Measurements from ENCODE around the gene SKI.
"Not testable (repeated sequence)": the region's sequence is repeated elsewhere in the genome, so short reads cannot be mapped to it uniquely, and the experiment has no call there.

The SKI gene

GRCh38 chr1:2313651-2314261, 85.6 kb downstream of the SKI start:
- DNase-seq: no peak

DNA sequence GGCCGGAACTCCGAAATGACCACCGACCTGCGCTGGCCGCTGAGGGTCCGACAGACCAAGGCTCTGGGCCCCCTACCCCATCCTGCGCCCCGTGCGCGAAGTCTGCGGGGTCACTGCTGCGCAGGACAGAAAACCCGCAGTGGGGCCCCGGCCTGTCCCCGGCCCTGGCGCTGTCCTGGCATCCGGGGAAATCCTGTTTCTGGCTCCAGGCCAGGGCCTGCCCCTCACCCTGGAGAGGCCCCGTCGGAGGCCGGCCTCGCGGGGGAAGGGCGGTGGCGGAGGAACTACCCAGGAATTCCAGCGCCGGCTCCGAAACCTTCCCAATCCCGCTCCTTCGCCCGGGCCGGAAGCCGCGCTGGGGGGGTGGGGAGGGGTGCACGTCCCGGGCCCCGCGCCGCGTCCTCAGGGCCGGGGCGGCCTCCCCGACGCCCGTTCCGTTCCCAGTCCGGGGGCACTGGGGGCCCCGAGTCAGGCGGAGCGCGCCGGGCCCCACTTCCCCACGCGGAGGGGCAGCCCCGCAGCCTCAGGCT, 86.2 kb downstream of the SKI start:
- peak; percentile 26 for DNase-seq

DNA sequence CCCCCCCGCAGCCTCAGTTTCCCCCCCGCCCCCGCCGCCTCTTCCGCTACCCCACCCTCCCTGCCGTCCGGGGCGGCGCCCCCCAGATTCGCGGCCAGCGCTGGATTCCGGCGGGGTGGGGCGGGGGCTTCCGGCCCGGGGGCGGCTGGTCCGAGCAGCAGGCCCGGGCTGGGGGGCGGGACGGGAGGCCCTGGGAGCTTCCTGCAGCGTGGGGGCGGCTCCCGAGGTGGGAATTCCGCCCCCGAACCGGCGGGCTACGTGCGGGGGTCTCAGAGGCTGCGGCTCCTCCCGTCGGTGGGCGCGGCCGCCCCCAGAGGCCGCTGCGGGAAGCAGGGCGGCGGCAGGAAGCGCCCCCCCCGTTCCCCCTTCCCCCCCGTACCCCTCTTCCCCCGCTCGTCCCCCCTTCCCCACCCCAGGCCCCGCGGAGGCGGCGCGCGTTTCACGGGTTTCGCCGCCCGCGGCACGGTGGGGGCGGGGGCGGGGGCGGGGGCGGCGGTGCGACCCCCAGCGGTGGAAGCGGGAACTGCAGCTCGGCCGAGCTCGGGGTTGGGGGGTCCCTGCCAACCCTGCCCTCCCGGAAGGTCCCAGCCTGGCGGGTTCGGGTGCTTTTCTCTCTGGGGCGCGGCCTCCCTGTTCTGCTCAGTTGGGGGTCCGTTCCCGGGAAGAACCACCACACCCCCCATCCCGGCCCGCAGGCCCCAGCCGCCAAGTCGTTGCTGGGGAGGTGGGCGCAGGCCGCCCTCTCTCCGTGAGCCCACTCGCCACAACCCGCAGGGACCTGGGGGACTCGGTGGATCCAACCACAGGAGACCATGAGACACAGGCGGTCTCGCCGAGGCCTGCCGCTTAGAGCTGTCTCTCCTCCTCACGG, 86.9 kb downstream of the SKI start:
- DNase-seq: no peak

DNA sequence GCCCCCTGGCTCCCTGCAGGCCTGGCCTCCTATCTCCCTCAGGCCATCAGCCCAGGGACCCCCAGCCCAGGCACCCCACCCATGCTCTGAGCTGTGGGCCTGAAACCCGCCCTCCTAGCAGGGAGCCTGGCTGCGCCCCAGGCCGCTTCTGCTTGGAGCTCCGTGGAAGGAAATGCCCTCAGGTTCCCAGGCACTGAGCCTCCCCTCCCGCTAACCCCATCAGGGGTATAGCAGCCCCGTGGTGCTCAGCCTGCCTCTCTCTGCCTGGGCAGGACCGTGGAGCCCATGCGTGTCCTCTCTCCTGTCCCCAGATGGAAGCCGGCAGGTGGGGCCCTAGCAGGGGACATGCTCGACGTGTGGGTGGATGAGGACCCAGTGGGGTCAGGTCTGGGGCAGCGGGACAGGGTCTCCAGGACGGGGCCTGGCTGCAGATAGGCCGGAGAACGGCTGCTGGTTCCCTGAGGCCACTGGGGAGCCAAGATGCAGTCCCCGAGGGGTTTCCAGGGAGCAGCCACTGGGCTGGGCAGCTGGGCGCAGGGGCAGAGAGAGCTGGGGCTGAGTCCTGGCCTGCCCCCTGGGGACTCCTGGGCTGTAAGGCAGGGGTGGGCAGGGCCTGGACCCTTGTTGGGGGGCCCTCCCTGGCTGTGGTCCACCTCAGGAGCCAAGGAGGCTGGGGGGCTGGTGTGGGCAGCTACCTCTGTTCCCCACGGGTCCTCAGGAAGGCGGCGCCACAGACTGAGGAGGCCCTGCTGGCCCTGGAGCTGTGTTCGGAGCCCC, 87.7 kb downstream of the SKI start:
- DNase-seq: no peak

DNA sequence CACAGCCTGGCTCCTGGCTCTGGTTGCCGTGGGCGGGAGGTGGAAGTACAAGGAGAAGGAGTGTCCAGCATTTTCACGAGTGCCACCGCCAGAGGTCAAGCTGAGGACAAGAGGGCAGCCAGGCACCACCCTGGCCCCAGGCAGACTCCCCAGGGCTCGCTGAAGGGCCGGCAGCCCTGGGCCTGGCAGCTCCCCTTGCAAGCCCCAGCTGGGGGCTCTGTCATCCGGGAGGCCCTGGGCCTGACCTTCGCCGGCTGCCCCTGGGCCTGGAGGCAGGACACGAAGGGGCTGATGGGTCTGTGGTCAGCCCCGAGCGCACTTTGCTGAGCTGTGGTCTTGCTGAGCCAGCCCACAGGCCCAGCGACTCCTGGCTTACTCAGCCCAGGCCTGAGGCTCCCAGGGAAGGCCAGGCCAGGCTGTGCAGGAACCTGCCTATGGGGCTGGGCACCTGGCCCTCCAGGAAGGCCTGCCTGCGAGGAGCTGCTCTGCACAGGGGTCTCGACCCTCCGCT, 88.4 kb downstream of the SKI start:
- DNase-seq: no peak

GRCh38 chr1:2317230-2318065, 89.3 kb downstream of the SKI start:
- DNase-seq: no peak

DNA sequence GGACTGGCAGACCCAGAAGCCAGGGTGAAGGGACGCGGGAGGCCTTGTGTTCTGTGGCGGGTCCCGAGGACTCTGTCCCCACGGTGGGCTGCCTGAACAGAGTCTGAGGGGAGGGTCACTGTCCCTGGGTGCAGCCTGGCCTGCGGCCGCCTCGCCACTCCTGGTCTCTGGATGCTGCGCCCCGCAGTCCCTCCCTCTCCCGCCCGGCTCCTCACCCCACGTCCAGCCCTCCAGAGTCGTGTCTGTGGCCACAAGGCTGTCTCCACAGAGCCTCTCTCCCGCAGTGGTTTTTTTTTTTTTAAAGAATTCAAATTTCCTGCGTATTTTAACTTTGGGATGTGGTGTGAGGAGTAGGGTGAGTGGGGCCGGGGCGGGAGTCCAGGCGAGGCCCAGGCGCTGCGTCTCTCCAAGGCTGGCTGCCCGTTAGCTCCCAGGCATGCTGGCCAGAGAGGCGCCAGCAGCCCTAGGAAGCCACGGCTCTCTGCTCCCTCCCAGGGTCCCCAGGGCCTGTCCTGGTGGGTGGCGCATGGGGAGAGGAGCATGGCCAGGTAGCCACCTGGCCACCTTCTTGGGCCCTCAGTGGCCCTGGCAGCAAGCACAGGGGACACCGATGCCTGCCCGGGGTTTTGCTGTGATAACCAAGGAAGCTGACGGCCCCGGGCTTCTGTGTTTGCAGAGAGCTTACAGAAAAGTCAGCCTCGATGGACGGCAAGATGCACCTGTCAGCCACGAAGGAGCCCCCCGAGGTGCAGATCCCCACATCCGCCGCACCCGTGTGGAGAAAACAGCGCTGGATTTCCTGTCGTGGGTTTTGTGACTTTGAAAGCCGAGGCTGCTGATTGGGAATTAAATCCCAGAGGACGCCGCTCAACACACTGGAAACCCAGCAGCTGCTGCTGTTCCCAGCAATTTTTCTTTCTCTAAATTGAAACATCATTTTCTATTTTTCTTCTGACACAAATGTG, 90.5 kb downstream of the SKI start:
- no peak for DNase-seq

DNA sequence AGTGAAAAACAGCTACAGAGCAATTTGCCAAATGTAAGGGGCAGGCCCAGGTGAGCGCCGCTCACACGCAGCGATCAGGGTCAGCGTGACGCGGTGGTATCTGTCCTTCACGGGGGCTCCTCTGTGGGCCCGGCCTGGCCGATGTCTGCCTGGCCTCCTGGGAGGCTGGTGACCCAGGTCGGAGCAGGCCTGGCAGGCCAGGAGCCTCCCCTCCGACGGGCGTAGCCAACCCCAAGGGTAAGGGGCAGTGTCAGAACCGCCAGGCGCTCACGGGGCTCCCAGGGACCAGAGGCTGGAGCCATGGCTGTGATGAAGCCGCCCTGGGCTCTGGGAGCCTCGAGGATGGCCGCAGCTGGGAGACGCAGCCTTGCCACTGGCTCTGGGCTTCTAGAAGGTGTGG, 91.2 kb downstream of the SKI start:
- DNase-seq: no peak

GRCh38 chr1:2320006-2320405, 91.9 kb downstream of the SKI start:
- DNase-seq: no peak

DNA sequence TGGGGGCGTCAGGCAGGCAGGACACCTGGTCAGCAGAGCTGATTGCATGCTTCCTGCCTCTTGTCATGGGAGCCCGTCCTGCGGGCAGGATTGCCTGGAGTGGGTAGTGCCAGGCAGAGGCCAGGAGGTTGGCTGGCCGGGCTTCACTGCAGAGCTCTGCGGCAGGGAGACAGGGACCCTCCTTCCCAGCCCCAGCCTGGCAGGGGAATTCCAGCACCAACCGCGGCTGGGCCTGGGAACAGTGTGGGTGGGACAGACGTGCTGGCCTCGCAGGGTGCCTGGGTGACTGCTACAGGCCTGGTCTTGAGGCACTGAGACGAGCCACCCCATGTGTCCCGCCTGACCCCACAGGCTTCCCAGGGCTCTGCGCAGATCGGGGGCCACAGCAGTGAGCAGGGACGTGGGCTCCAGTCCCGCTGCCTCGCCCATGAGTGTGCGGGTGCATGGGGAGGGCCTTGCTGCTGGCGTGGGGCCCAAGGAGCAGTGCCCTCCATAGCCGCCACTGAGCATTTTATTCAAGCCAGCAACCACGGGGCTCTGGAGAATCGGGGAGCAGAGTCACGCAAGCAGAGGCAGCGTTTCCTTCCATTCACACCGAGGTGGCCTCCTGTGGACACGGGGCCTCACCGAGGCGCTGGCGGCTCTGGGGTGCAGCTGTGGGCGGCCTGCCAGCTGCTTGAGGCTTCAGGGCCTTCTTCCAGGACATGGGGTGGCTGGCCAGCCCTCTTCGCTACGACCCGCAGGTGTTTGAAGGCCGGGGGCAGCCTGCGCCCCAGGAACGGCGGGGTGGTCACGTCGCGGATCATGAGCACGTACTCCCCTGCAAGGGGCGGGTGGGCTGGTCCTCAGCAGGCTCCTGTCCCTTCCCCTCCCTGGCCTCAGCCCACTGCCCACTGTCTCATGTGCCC, 92.9 kb downstream of the SKI start:
- no peak for DNase-seq

DNA sequence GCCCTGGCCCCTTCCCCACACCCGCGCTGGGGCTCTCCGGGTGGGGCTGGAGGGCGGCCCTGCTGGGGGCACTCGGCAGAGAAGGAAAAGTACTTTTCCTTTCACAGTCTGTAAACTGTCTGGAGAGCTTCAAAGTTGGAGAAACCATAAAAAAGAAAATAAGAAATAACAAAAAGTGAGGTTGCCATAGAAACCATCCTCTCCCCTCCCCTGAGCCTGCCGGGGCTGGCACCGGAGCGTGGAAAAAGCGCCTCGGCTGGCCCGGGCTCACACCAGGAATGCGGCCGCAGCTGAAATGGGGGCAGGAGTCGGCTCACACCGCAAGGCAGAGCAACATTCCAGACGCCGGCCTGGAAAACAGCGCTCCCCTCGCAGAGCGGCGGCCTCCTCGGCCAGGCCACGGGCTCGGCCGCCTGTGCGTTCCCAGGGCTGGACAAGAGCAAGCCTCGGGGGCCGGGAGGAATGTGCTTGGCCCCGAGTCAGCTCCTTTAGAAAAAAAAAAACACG, 94.0 kb downstream of the SKI start:
- peak; percentile 82 for DNase-seq

DNA sequence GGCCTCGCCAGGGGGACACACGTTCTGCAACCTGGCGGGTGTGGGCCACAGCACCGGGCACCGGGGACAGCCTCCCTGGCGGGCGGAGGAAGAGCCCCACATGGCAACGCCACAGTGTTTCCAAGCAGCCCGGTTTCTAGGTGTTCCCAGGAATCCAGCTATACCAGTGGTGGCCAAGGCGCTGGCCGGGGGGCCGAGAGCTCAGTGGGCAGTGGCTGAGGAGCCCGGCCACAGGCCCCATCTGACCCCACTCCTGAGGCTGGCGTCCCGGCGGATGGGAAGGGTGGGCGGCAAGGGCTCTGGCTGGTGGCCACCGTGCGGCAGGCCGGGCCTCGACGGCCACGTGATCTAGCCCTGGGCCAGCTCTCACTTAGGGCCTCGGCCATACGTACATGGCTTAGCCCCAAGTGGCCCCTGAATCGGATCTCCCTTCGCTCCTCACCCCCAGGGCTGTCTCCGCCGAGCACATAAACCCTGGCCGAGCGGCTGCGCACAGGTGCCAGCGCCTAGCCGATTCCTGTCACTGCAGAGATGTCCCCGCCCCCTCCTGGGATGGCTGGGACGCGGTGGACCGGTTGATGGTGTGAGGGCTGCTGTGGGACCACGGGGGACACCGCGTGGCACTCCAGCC, 94.6 kb downstream of the SKI start:
- DNase-seq: no peak

DNA sequence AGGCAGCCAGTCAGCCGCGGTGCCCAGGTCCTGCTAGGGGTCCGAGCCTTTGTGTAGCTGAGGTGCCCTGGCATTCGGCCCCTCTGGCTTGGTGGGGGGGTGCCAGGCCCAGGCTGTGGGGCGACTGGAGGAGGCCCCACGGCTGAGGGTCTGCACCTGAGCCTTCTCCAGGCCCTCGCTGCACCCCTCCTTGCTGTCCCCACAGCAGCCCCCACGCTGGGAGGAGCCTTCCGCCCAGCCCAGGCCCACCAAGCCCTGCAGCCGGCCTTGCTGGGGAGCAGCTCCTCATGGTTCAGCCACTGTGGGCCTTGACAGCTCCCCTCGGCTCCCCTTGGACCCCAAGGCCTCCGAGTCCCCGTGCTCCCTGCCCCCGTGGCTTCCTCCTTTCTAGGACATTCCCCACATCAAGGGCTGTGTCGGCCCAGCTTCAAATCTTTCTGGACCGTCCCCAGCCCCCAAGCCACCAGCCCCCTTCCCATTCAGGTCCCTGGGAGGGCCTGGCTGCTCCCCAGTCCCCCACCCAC, 95.4 kb downstream of the SKI start:
- no peak for DNase-seq

DNA sequence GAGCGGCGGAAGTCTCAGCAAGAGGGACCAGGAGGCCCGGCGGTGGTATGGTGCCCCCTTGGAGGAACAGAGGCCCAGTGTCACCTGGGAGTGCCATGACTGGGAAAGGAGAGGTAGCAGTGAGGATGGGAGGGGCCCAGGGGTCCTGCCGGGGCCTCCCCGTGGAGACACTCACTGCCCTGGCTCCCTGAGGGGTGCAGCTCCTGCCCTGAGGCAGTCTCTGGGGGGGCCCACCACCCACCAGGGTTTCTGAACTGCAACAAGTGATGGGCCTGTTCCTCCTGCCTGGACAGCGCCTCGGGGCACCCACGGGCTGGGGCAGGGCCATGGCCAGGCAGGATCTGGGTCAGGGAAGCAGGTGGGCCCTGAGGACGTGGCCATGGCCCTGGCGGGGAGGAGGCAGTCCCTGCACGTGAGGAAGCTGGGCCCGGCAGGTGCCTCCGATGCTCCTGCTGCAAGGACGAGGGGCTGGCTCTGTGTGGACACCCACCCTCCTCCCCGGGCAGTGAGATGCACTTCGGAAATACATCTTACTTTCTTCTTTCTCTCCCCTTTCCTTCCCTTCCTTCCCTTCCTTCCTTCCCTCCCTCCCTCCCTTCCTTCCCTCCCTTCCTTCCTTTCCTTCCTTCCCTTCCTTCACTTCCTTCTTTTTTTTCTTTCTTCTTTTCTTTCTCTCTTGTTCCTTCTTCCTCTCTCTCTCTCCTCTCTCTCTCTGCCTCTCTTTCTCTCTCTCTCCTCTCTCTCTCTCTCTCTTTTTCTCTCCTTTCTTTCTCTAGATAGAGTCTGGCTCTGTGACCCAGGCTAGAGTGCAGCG, 96.6 kb downstream of the SKI start:
- DNase-seq: no peak

DNA sequence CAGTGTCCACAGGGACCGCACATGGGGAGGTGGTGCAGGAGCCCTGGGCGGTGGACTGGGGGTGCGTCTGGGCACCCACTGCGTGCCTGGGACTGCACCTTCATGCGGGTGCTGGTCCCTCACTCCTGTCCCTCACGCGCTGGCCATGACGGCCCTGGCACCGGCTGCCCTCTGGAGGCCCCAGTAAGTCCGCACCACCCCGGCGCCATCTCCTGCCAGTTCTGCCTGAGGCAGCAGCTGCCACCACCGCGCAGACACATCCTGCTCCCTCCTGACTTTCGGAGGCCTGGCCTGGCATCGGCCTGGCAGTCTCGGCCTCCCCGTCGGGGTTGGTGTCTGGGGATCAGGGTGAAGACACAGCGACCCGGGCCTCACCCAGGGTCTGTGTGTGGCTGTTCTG, 98.4 kb downstream of the SKI start:
- no peak for DNase-seq

DNA sequence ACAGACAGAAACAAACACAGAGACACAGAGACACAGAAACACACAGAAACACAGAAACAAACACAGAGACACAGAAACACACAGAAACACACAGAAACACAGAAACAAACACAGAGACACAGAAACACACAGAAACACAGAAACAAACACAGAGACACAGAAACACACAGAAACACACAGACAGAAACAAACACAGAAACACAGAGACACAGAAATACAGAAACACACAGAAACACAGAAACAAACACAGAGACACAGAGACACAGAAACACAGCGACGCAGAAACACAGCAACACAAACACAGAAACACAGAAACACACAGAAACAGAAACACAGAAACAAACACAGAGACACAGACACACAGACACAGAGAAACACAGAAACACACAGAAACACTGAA, 99.0 kb downstream of the SKI start:
- DNase-seq: not testable (repeated sequence)

GRCh38 chr1:2327841-2328240, 99.7 kb downstream of the SKI start:
- DNase-seq: no peak

All from amniotic stem cell (primary cell).